ENCODE data around the gene RGPD6.
"Not testable (repeated sequence)": the region's sequence is repeated elsewhere in the genome, so short reads cannot be mapped to it uniquely, and the experiment has no call there.

Gene RGPD6
- 0 to 0.86 (median 0.05) reads per million in 17 experiments for total RNA-seq

GRCh38 chr2:110576763-110577416, at the start of gene RGPD6:
Gene RGPD6, minus strand, starts transcription at chr2:110577222. Its CDS starts 198 bp downstream, at chr2:110577024.
- DNase-seq, result not testable (repeated sequence)

GRCh38 chr2:110619326-110619939, 42.4 kb upstream of the RGPD6 start:
- DNase-seq, result not testable (repeated sequence)

GRCh38 chr2:110613927-110614326, 36.9 kb upstream of the RGPD6 start:
- DNase-seq, result not testable (repeated sequence)

GRCh38 chr2:110610613-110611250, 33.7 kb upstream of the RGPD6 start:
- peak in 1 of 4 experiments; percentile 6 for DNase-seq

GRCh38 chr2:110609843-110610612, 33.0 kb upstream of the RGPD6 start:
- DNase-seq, result not testable (repeated sequence)

- DNase-seq, result not testable (repeated sequence)
These were observed 31.9 kb upstream of the RGPD6 start for GRCh38 chr2:110608788-110609502.

- not testable (repeated sequence) for DNase-seq
These were observed 28.0 kb upstream of the RGPD6 start for GRCh38 chr2:110605057-110605456.

GRCh38 chr2:110603917-110604591, 27.0 kb upstream of the RGPD6 start:
- DNase-seq, result not testable (repeated sequence)

- DNase-seq, result not testable (repeated sequence)
These were observed 25.1 kb upstream of the RGPD6 start for GRCh38 chr2:110602139-110602538.

GRCh38 chr2:110591973-110592372, 15.0 kb upstream of the RGPD6 start:
- DNase-seq, result not testable (repeated sequence)

GRCh38 chr2:110589677-110590330, 12.8 kb upstream of the RGPD6 start:
- DNase-seq, result not testable (repeated sequence)

- DNase-seq, result not testable (repeated sequence)
These were observed 11.5 kb upstream of the RGPD6 start for GRCh38 chr2:110588520-110588919.

- DNase-seq, result not testable (repeated sequence)
These were observed 2.4 kb upstream of the RGPD6 start for GRCh38 chr2:110579216-110579965.

- DNase-seq, result not testable (repeated sequence)
These were observed 1.4 kb upstream of the RGPD6 start for GRCh38 chr2:110578429-110578828.

GRCh38 chr2:110499755-110500377, 77.2 kb downstream of the RGPD6 start:
- not testable (repeated sequence) for DNase-seq

GRCh38 chr2:110496027-110496426, 81.0 kb downstream of the RGPD6 start:
- DNase-seq, result not testable (repeated sequence)

- DNase-seq, result not testable (repeated sequence)
These were observed 82.5 kb downstream of the RGPD6 start for GRCh38 chr2:110494488-110494887.

- not testable (repeated sequence) for DNase-seq
These were observed 88.0 kb downstream of the RGPD6 start for GRCh38 chr2:110488991-110489390.

GRCh38 chr2:110482697-110483096, 94.3 kb downstream of the RGPD6 start:
- not testable (repeated sequence) for DNase-seq

- not testable (repeated sequence) for DNase-seq
These were observed 95.8 kb downstream of the RGPD6 start for GRCh38 chr2:110481200-110481599.

Data from suppressor macrophage (primary cell).